ENCODE measurements around the gene SMIM38.

The SMIM38 gene

DNA sequence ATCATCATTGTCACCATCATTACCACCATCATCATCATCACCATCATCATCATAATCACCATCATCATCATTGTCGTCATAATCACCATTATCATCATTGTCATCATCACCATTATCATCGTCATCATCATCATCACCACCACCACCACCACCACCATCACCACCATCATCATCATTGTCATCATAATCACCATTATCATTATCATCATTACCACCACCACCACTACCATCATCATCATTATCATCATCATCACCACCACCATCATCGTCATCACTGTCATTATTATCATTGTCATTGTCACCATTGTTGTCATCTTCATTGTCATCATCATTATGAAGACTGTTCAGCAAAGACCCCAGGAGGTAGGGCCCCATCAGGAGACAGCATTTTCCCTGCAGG is 33.3 kb downstream of the SMIM38 start:
- DNase-seq, result no peak

DNA sequence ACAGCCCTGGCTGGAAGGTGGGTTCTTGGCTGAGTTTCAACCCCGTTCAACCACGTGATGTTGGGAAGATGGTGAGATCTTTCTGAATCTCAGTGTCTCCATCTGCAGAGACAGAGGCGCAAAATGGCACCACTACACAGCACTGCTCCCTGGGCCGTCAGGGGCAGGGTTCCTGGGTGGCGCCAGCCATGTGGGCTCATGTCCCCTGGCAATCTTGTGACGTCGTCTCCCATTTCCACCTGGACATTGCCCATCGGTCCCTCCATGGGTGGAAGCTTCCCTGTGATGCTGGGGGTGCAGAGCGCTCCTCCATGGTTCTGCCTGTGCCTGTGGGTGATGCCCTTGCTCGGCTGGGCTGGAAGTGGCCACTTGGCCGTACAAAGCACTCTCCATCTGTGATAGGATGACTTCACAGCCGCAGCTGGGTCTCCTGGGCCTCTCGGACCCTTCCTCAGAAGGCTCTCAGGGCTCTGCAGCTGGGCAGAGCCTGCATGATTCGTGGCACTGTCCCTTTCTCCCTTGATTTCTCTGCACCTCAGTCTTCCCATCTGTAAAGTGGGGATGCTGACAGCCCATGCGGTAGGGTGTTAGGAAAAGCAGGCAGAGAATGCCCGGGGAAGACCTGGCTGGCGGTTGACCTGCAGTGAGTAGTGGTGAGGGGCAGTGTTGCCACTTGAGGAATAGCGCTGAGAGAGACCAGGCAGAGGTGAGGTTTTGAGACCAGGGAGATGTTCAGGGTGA is 35.2 kb downstream of the SMIM38 start:
- DNase-seq, result no peak

DNA sequence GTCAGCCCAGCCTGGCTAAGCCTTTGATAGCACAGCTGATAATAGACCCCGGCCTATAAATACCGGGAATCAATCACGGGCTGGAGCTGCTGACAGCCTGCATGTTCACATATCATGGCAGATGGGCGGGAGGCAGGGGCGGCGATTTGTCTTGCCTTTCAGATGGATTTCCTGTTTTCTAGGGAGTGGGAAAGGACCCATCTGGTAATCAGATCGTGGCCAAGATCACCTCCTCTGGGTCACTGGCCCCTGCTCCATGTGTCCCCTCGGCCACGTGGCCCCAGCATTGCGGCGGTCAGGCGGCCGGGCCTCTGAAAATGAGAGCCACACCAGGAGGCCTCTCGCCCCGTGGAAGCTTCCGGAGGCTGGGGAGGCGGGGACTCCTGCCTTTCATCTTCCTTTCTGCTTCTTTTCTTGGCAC is 36.6 kb downstream of the SMIM38 start:
- no peak for DNase-seq

DNA sequence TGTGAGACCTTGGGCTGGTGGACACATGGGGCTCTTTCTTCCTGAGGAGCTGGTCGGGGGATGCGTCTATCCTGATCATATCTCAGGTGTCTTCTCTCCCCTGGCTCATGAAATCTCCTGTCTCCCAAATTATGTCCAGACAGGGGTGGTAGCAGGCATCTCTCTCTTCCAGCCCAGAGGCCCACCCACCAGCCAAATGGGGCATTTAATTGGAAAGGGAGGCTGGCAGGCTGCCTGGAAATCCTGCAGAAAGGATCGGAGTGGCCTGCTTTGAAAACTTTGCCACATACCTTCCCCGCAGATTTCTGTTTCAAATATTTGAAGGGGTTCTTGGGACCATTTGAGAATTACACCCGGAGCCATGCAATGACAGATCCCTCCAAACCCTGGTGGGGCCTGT is 37.4 kb downstream of the SMIM38 start:
- no peak for DNase-seq

DNA sequence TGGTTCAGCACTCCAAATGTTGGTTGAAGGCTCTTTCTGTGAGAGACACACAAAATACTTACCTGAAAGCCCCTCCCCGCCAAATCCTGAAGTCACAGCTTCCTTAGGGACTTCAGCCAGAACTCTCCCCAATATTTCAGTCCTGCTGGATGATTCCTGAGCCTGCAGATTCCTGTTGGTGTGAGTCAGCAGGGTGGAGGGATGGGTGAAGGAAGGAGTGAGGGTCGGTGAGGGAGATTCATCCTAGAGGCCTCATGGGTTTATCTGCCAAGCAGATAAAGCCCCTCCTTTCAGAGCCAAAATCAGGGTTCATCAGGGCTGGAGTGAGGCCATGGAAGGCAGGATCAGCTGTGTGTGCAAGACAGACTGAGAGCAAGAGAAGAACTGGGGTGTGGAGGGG is 37.9 kb downstream of the SMIM38 start:
- no peak for DNase-seq

DNA sequence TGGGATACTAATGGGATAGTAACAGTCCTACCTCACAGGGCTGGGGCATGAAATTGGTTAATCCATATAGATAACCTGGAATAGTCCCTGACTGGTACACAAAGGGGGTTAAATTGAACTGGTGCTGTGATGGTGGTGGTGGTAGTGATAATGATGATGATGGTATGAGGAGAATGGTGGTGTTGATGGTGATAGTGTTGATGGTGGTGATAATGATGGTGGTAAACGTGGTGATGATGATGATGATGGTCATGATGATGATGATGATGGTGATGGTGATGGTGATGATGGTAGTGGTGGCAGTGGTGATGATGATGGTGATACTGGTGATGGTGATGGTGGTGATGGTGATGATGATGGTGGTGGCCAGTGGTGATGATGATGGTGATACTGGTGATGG is 38.7 kb downstream of the SMIM38 start:
- DNase-seq, result no peak

DNA sequence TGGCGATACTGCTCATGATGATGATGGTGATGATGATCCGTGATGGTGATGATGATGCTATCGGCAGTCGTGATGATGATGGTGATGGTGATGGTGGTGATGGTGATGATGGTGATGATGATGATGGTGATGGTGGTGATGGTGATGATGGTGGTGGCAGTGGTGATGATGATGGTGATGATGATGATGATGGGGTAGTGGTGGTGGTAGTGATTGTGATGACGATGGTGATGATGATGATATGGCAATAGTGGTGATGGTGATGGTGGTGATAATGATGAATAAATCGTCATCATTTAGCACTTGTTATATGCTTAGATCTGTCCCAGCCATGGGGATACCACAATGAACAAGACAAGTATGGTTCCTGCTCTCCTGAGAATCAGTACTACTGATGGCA is 39.2 kb downstream of the SMIM38 start:
- no peak for DNase-seq

DNA sequence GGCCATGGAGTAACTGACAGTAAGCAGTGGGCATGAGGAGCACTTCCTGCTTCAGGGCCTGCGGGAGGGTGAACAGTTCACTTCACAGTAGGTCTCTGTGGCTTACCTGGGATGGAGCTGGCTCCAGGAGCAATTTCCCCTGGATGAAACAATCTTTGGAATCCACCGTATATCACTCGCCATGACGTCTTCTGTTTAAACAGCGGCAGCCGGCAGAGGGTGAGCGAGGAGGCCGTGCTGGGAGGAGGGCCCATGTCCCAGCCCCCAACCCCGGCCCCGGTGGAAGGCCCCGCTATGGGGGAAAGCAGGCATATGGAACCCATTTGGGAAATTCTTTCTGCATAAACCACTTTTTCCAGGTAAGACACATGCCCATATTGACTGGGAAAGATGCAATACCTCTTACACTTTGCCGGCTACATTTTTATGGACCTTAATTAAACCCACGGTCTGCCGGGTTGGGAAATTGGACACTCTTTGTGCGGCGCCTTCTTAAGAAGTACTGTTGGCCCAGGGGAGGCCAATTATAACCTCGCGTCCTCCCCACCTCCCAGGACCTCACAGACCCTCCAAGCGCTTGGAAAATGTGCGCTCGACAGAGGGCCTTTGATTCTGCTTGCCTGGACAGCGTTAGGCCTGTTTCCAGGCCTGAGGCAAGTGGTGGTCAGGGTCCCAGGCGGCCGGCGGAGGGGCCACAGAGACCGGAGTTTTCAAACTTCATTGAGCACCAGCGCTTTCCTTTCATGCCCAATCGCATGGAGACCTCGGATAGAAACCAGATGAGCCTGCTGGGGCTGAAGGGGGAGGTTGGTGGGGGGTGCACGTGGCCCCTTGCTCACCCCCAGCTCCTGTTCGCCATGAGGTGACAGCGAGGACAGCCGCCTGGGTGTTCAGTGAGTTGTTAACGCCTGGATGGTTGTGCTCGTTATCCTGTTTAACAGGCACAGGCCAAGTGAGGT is 40.4 kb downstream of the SMIM38 start:
- no peak for DNase-seq

DNA sequence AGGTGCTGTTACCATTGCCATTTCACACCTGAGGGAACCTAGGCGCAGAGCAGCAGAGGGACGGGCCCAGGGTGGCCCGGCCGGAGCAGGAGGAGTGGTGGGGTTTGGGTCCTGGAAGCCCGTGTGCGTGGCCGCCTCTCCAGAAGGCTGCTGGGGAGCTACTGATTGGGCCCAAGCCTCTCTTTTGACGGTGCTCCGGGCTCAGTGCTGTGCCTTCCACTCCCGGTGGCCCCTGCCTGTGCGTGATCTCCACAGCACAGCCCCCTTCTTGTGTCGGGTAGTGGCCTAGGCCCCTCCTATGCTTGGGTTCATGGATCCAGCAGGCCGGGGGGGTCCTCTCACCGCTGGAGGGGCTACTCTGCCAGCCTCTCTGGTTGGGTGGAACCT is 41.0 kb downstream of the SMIM38 start:
- no peak for DNase-seq

DNA sequence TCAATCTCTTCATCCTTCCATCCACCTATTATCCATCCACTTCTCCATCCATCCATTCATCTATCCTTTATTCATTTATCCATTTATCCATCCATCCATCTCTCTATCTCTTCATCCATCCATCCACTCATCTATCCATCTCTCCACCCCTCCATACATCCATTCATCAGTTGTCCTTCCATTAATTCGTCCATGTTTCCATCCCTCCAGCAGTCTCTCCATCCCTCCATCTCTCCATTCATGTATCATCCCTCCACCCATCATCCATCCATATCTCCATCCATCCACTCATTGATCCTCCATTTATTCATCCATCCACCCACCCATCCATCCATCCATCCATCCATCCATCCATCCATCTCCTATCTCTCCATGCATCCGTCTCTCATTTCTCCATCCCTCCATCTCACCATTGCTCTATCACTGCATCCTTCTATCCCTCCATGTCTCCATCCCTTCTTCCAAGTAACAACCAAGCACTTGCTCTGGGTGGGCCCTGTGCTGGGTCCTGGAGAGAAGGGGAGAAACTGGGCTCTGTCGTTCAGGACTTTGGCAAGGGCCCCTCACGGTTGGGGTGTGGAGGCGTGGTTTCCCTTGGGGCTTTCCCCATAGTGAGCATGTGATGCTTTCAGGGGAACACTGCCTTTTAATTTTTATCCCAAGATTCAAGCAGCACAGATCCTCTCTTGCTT is 43.3 kb downstream of the SMIM38 start:
- DNase-seq, result no peak

DNA sequence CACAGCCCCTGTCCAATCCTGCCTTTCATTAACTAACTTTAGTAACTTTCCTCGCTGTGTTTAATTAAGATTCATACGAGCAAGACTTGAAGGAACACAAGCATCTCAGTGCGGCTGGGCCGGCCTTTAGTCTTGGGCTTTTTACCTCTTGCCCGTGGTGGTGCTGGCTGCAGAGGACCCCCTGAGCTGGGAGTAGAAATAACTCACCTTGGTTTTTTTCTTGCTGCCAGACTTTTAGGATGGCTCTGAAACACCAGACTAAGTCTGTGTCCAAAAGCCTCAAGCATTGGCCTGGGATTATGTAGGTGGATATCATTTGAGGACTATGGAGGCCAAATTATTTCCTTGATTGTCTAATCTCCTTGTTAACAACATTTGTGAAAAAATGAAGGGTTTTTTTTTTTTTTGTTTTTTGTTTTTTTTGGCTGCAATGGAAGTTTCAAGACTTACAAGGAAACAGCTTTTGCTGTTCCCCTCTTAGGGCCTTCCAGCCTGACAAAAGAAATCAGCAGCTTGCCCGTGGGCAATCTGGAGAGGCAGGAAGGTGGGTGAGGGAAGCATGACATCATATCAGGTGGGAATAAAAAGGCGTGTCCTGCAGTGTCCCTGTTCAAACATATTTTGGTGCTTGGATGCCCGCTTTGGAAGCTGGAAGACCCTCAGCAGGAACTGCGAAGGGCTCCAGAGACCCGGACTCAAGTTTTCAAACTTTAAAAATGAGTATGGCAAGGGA is 44.0 kb downstream of the SMIM38 start:
- no peak for DNase-seq

DNA sequence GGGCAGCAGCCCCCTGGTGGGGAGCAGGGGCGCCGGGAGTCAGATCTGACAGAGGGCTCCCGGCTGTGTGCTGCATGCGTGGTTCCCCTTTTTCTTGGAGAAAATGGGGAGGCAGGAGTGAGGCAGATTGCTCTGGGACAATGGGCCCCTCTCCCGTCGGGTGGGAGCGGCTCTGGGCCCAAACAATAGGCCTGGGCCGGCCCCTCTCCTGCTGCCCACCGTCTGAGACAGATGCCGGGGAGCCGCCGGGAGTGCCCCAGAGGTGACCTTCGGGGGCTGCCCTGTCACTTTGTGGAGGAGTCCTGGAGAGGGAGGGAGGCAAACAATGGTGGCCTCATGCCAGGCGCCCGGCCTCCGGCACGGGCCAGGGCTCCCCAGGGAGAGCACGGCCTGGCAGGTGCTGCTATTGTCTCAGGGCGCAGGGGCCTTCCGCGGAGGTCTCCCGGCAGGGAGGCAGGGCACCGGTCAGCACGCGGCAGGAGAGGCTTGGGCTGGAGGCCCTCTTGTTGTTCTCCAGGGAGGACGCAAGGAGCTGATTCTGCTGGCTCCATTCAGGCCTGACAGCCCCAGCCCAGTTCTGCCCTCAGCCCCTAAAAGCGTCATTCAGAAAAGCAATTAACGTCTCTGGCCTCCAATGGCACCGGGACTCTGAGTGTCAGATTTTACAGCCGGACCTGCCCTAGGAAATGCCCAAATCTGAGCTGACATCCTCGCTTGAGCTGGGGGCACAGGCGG is 44.8 kb downstream of the SMIM38 start:
- no peak for DNase-seq

DNA sequence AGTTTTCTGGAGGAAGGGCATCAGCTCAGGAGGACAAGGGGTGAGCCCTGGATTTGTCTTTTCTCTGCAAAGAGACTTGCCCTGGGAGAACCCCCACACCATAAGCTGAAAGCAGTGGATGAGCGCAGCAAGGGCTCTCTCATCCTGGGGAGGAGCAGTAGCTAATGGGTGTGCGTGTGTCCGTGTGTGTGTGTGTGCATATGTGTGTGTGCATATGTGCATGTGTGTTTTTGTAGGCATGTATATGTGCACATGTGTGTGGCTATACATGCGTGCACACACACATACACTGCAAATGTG is 45.3 kb downstream of the SMIM38 start:
- no peak for DNase-seq

DNA sequence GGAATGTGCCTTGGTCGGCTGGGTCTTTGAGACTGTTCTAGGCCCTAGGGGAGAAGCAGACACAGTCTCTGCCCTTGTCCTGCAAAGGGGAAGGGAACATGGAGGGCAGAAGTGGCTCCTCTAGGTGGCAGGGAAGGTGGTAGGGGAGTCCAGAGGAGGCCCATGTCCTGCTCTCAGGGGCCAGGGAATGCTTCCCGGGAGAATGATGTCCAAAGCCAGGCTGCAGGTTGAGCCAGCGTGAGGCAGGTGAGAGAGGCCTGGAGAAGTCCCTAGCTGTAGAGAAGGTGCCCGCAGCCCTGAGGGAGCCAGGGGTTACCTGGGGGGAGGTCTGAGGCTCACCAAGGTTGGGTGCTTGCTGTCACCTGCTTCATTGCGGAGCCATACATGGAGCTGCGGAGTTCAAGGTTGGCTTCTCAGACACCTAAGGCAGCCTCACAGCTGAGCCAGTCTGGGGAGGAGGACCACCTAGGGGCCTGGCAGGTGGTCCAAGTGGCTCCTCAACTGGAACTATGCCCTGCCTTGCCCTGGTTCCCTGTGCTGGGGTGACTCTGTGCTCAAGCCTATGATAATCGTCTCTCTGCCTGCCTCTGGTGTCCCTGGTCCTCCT is 46.1 kb downstream of the SMIM38 start:
- DNase-seq, result no peak

DNA sequence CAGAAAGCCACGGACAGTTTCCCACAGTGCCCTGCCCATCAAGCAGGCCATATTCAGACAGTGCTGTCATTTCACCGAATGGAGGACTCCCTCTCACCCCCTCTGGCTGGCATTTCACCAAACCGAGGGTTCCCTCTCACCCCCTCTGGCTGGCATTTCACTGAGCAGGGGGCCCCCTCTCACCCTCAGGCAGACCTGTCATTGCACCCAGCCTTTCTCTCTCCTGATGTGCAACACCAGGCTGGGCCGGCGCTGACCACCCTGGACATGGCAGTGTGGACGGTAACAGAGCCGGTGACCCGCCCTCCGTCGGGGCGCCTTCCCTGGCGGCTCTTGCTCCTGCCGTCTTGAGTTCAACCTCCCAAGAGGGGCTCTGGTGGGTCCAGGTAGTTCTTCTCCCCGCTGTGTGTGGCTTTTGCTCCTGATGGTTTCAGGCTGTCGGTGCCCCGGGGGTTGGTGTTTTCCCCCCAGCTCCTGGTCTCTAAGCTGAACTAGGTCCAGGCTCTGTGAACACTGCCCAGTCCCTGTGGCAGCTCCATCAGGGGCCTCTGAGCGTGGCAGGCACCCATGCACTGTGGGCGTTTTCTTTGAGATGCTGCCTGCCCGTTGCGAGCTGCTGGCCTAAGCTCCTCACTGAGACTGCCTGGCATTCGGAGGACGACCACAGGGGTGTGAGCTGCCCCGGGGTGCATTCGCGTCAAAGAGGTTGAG is 46.9 kb downstream of the SMIM38 start:
- DNase-seq, result peak; percentile 3

DNA sequence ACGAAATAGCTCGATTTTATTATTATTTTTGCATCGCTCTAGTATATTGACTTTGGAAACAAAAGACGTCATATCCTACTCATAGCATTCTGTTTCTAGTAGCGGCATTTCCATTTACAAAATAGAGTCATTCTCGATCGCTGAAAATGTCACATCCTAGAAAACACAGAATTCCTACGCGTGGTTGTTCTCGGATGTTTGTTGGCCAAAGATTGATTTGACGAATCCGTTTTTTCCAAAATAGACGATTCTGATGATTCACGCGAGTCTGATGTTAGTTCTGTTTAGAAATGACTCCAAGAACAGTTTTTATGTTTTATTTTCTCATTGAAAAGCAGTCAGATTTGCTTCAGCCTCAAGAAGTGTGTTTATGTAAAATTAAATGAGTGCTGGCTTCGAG is 47.6 kb downstream of the SMIM38 start:
- no peak for DNase-seq

DNA sequence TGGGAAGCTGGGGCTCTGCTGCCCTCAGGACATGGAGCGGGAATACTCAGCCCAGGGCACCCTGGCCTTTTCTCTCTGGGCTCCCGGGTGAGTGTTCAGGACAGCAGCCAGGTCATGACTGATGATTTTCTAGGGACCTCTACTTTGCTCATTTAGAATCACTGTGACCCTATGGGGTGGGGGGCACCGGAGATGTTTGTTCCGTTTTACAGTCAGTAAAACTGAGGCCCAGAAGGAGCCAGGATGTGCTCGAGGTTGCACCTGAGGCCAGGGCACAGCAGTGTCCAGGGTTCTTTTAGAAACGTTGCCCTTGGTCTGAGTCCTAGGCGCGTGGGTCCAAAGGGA is 48.1 kb downstream of the SMIM38 start:
- no peak for DNase-seq

DNA sequence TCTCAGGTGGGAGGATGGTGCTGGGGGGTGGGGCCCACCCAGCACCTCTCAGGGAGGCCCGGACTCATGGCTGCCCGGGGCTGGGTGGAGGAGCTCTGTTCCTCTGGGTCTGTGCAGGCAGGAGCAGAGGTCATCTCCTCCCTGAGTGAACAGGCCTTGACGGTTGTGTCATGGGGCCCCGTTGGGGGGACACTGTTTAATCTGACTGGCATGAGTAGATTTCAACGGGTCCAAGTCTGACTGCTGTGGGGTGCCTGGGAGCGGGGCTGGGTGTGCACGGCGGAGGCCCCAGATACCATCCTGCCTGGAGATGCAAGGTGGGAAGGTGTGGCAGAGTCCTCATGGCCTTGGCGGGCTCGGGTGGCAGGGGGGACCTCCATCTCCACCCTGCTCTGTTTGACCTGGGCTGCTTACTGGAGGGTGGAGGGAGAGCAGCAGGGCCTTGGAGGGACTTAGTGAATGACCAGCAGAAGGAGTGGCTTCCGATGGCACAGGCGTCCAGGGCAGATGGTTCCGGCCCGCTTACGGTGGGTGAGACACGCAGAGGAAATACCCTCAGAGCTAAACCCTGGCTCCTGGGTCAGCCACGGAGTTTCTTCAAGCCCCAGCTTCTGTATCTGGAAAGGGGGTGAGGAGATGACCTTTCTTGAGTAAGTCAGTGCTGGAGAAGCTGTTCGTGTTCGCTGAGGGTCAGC is 48.7 kb downstream of the SMIM38 start:
- no peak for DNase-seq

DNA sequence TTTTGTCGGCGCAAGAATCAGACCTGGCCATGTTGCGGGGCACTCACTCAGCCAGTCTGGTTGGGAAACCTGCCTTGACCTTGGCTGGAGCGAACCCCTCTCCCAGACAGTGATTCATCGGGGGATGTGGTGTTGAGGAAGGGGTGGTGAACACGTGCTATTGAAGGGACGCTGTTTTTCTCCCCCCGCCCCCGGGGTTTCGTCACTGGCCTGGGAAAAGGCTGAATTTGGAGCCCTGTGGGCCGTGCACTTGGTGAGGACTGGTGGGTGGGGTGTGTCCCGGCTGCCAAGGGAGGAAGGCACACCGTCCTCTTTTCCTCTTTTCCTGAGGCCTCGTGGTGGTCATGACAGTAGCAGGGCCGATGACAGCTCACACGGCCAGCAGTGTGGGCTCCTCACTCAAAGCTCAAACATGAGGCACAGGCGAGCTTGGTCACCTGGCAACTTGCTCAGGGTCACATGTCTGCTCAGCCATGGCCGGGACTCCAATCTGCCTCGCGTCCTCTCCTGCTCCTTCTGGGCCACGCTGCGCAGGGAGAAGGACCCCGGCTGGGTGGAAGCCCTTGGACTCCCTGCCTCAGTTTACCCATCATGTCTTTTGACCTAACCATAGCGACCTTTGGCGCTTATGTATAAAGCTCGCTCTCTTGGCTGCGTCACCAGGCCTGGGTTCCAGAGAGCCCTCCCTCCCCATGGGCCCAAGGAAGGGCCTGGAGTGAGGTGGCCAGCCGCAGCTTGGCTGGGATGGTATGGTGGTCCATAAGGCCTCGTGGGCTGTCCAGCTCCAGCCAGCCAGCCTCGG is 49.4 kb downstream of the SMIM38 start:
- DNase-seq, result no peak
